Tibial artery (tissue), 4 donors: Measurements from ENCODE around the gene NFAM1.

Source experiments
- DNase-seq, 2 donors: peaks; one replicate each; pipeline ENCODE4 v3.0.0-alpha.2; 2019
- H3K27ac ChIP-seq, 2 donors: fragments of 200-600 bp; sonication (generic) in 1 of 2; 1 replicate in 1 of 2; 2 replicates in 1 of 2; pipeline ENCODE4 v1.5.1; 2018 to 2019; ENCODE audit warnings: mild to moderate bottlenecking in 1 of 2
- H3K27me3 ChIP-seq, 2 donors: fragments of 200-600 bp; sonication (generic) in 1 of 2; one replicate each; pipeline versions ENCODE4 v1.5.1 to v1.6.0; 2016 to 2019
- H3K36me3 ChIP-seq, 3 donors: fragments of 200-600 bp; sonication (generic) in 2 of 3; one replicate each; pipeline ENCODE4 v1.5.1; 2016 to 2019; ENCODE audit warnings: mild to moderate bottlenecking in 2 of 3
- H3K4me1 ChIP-seq, 4 donors: fragments of 200-600 bp; sonication (generic) in 2 of 4; 1 replicate in 3 of 4; 2 replicates in 1 of 4; pipeline ENCODE4 v1.5.1; 2016 to 2019
- H3K4me3 ChIP-seq, 2 donors: fragments of 200-600 bp; sonication (generic) in 1 of 2; 1 replicate in 1 of 2; 2 replicates in 1 of 2; pipeline ENCODE4 v1.5.1; 2018 to 2019; ENCODE audit warnings: mild to moderate bottlenecking in 2 of 2
- H3K9me3 ChIP-seq, 3 donors: fragments of 200-600 bp; sonication (generic) in 1 of 3; one replicate each; pipeline ENCODE4 v1.5.1; 2016 to 2019
- intact Hi-C: fragments of 100-400 bp; cut with DNase I; formaldehyde crosslinking; loops from one replicate; pipeline ENCODE4 v1.15.0; 2023; ENCODE audit warnings: low total_unique reads
- TF ChIP-seq, protein P1 (sequence below), 2 experiments: fragments of 200-600 bp in 1 of 2; fragments of 450-650 bp in 1 of 2; IDR thresholded peaks; one replicate each; pipeline ENCODE4 v1.5.1; 2017 to 2019; ENCODE audit warnings: antibody characterized with exemption in 2 of 2, mild to moderate bottlenecking in 1 of 2, moderate library complexity in 1 of 2

NFAM1 gene

DNA sequence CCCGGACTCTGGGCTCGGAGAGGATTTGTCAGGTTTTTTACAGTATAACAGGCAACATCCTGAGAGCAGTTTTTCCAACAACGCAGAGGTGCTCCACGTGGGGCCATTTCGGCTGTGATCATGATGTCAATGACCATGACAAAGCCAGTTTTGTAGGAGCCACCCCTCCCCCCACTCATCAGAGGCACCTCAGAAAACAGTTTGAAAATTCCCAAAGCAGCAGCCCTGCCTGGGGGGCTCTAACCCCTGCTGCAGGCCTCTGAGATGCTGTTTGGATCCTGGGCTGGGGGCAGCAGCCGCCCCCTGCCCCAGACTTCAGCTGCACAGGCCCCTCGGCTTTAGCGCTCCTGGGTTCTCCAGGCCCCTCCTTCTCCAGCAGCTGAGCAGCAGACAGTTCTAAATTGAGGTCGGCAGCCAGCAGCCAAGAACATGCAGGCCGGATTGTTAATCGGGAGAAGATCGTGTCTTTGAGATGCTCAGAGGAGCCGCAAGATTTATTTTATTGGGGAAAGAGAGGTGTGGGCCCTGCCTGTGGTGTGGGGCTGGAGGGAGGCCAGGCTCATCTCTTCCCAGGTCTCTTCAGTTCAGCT is 19.4 kb downstream of the NFAM1 start:
- no peaks in the 10 kb centered on the region for H3K9me3 ChIP-seq
- H3K4me3 ChIP-seq: no peak overlapping the region
- H3K27me3 ChIP-seq: peaks cover 0 to 38% of the 10 kb centered on the region in 2 donors
- no peaks in the 10 kb centered on the region for H3K36me3 ChIP-seq
- intact Hi-C loops: no loop called here
- TF ChIP-seq, protein P1, sequence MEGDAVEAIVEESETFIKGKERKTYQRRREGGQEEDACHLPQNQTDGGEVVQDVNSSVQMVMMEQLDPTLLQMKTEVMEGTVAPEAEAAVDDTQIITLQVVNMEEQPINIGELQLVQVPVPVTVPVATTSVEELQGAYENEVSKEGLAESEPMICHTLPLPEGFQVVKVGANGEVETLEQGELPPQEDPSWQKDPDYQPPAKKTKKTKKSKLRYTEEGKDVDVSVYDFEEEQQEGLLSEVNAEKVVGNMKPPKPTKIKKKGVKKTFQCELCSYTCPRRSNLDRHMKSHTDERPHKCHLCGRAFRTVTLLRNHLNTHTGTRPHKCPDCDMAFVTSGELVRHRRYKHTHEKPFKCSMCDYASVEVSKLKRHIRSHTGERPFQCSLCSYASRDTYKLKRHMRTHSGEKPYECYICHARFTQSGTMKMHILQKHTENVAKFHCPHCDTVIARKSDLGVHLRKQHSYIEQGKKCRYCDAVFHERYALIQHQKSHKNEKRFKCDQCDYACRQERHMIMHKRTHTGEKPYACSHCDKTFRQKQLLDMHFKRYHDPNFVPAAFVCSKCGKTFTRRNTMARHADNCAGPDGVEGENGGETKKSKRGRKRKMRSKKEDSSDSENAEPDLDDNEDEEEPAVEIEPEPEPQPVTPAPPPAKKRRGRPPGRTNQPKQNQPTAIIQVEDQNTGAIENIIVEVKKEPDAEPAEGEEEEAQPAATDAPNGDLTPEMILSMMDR (IDR thresholded peaks at IDR 0.05): no peak
- no peak for DNase-seq
- no peaks in the 10 kb centered on the region for H3K4me1 ChIP-seq
- H3K27ac ChIP-seq: no peak overlapping the region

DNA sequence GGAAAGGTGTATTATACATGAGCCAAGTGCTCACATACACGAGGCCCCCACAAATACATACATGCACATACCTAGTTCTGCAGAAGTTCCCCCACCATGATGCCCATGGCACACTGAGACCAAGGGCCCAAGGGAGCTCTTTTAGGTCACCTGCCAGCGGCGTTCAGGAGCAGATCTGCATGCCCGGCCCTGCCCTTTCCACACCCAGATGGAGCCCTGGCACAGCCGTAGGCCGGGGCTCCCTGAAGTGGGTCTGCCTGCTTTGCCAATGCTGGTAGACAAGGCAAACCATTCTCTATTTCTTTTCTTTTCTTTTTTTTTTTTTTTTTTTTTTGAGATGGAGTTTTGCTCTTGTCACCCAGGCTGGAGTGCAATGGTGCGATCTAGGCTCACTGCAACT is 21.5 kb downstream of the NFAM1 start:
- DNase-seq: no peak
- Histone ChIP-seq H3K4me3 (no peak overlapping the region), H3K36me3 (no peaks in the 10 kb centered on the region), H3K27me3 (peaks cover 0 to 26% of the 10 kb centered on the region in 2 donors), H3K27ac (no peak overlapping the region), H3K9me3 (no peaks in the 10 kb centered on the region), H3K4me1 (no peaks in the 10 kb centered on the region)
- intact Hi-C loops: no loop called here
- TF ChIP-seq, protein P1 (IDR thresholded peaks at IDR 0.05): no peak

DNA sequence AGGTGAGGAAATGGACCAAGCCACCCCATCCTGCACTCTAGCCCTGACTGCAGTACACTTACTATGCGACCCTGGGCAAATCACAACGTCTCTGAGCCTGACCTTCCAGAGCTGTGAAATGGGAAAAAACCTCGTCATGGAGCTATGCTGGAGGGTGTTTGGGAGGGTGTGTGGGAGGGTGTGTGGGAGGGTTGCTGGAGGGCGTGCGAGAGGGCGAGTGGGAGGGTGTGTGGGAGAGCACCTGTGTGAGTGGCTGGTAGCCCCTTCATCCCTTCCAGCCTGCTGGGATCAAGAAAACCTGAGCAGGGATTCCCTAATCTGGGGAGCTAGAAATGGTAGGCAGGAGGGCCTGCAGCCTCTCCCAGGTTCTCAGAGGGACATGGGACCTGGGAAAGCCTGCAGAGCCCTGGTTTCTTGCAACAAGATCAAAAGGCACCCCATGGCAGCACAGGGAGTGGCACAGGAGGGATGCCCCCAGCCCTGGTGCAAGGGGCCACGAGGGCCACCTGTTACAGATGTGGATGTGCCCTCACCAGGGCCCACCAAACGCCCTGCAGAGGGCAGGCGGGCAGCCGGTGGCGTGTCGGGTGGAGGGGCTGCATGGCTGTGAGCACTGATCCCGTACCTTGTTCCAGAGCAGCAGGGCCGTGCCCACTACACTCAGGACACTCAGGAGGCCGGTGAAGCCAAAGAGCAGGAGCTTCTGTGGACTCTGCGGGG is 23.2 kb downstream of the NFAM1 start:
- no peaks in the 10 kb centered on the region for H3K4me1 ChIP-seq
- no peaks in the 10 kb centered on the region for H3K9me3 ChIP-seq
- H3K27me3 ChIP-seq: peaks cover 0 to 26% of the 10 kb centered on the region in 2 donors
- no peaks in the 10 kb centered on the region for H3K36me3 ChIP-seq
- H3K27ac ChIP-seq: no peak overlapping the region
- no peak for DNase-seq
- intact Hi-C loops: no loop called here
- no peak overlapping the region for H3K4me3 ChIP-seq
- TF ChIP-seq, protein P1 (IDR thresholded peaks at IDR 0.05): no peak

DNA sequence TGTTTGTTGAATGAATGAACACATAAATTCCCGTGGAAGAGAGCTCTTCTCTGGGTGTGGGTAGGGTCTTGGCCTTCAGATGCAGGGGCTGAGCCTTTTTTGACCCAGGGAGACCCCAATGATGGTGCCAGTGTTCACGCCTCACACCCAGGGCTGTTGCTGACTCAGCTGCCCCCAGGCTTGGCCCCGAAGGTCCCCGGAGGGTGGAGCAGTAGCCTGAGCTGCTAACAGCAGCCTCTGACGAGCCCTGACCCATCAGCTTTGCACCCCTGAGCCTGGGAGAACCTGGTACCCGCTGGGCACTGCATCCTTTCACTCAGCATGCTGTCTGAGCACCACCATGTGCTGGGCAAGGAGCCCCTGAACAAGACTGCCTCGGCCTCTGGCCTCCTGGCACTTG is 23.9 kb downstream of the NFAM1 start:
- Histone ChIP-seq H3K27ac (no peak overlapping the region), H3K9me3 (no peaks in the 10 kb centered on the region), H3K27me3 (peaks cover 0 to 33% of the 10 kb centered on the region in 2 donors), H3K4me3 (no peak overlapping the region), H3K4me1 (no peaks in the 10 kb centered on the region), H3K36me3 (no peaks in the 10 kb centered on the region)
- intact Hi-C loops: no loop called here
- TF ChIP-seq, protein P1 (IDR thresholded peaks at IDR 0.05): no peak
- no peak for DNase-seq

DNA sequence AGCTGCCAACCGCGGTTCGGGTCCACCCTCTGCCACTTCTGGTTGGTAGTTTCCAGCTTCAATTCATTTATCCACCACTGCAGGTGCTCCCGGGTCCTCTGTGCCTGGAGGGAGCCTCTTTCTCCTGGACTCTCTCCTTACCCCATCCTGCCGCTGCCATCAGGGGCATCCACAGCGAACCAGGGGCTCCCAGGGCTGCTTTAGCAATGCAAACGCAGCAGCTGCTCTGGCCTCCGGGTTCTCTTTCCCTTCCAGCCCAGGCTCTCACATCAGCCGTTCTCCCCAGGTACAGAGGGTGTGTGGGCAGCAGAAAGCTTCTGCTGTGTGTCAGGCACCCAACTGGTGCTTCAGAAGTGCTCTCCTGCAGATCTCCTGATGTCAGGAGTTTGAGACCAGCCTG is 27.9 kb downstream of the NFAM1 start:
- Histone ChIP-seq H3K9me3 (no peaks in the 10 kb centered on the region), H3K36me3 (no peaks in the 10 kb centered on the region), H3K27me3 (peaks cover 0 to 44% of the 10 kb centered on the region in 2 donors), H3K4me1 (no peaks in the 10 kb centered on the region), H3K27ac (no peak overlapping the region), H3K4me3 (no peak overlapping the region)
- no peak for DNase-seq
- intact Hi-C loops: no loop called here
- TF ChIP-seq, protein P1 (IDR thresholded peaks at IDR 0.05): no peak
